HUES64 (cell line): ENCODE data around the gene HIVEP2.

Experiments
- H3K27ac ChIP-seq: 2 replicates; pipeline ENCODE4 v1.7.0; 2013; ENCODE audit warnings: low read depth, low read length, inconsistent platforms
- H3K27me3 ChIP-seq: 2 replicates; pipeline ENCODE4 v1.6.1; 2013; ENCODE audit warnings: mild to moderate bottlenecking, low read length; ENCODE audit not compliant: insufficient read depth
- H3K36me3 ChIP-seq: 2 replicates; pipeline ENCODE4 v1.6.1; 2013; ENCODE audit warnings: mild to moderate bottlenecking, low read length; ENCODE audit not compliant: insufficient read depth
- H3K4me1 ChIP-seq: 2 replicates; pipeline ENCODE4 v1.6.1; 2013; ENCODE audit warnings: mild to moderate bottlenecking, low read length, moderate library complexity; ENCODE audit not compliant: insufficient read depth
- H3K4me3 ChIP-seq: 2 replicates; pipeline ENCODE4 v1.5.1; 2013; ENCODE audit warnings: mild to moderate bottlenecking, low read length, moderate library complexity
- H3K9ac ChIP-seq: 2 replicates; pipeline ENCODE4 v1.6.1; 2013; ENCODE audit warnings: mild to moderate bottlenecking, low read depth, low read length
- H3K9me3 ChIP-seq: 2 replicates; pipeline ENCODE4 v1.6.1; 2013; ENCODE audit warnings: low read depth, low read length; ENCODE audit not compliant: insufficient read depth
- whole genome bisulfite sequencing: fragments of 150-250, 120-280 bp; methylation state at CpG from one replicate; pipeline ENCODE4 v1.1.7; 2013; ENCODE audit warnings: missing lambda C conversion rate; 5-methylcytosine and 5-hydroxymethylcytosine counted together

The HIVEP2 gene

GRCh38 chr6:142740449-142740848, 204.5 kb downstream of the HIVEP2 start:
- Histone ChIP-seq H3K27ac (no peak overlapping the region), H3K27me3 (no peaks in the 10 kb centered on the region), H3K36me3 (no peaks in the 10 kb centered on the region), H3K4me1 (peaks cover 15% of the 10 kb centered on the region), H3K9me3 (no peaks in the 10 kb centered on the region), H3K9ac (no peak overlapping the region), H3K4me3 (no peak overlapping the region)
- WGBS: 97% methylated on average over 4 of the region's 4 CpGs

DNA sequence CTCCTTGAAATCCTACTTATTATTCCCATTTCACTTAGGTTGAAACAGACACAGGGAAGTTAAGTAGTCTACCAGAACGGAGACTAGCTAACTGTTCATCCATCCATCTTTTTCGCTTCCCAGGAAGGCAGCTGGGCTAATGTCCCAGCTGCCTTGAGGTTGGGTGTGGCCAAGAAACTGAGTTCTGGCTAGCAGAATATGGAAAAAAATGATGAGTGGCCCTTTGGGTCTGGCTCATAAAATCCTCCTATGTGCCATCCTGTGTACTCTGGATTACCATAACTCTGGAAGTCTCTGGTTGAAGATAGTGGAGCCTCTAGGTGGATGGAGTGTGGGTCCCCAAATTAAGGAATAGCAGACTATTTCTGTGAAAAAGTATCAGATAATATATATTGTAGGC, 206.2 kb downstream of the HIVEP2 start:
- Histone ChIP-seq H3K9me3 (no peaks in the 10 kb centered on the region), H3K9ac (no peak overlapping the region), H3K4me3 (no peak overlapping the region), H3K27me3 (no peaks in the 10 kb centered on the region), H3K27ac (no peak overlapping the region), H3K36me3 (no peaks in the 10 kb centered on the region), H3K4me1 (peaks cover 19% of the 10 kb centered on the region)
- WGBS: 50% methylated on average over 2 of the region's 2 CpGs

GRCh38 chr6:142738035-142738396, 207.0 kb downstream of the HIVEP2 start:
- Histone ChIP-seq H3K4me1 (peaks cover 19% of the 10 kb centered on the region), H3K4me3 (no peak overlapping the region), H3K9ac (no peak overlapping the region), H3K9me3 (no peaks in the 10 kb centered on the region), H3K36me3 (no peaks in the 10 kb centered on the region), H3K27me3 (no peaks in the 10 kb centered on the region), H3K27ac (no peak overlapping the region)
- WGBS: 93% methylated on average over 4 of the region's 4 CpGs

GRCh38 chr6:142737368-142738034, 207.5 kb downstream of the HIVEP2 start:
- Histone ChIP-seq H3K27ac (no peak overlapping the region), H3K4me3 (no peak overlapping the region), H3K9ac (no peak overlapping the region), H3K36me3 (no peaks in the 10 kb centered on the region), H3K4me1 (peaks cover 19% of the 10 kb centered on the region), H3K27me3 (no peaks in the 10 kb centered on the region), H3K9me3 (no peaks in the 10 kb centered on the region)
- 87% methylated on average over 3 of the region's 3 CpGs for WGBS

DNA sequence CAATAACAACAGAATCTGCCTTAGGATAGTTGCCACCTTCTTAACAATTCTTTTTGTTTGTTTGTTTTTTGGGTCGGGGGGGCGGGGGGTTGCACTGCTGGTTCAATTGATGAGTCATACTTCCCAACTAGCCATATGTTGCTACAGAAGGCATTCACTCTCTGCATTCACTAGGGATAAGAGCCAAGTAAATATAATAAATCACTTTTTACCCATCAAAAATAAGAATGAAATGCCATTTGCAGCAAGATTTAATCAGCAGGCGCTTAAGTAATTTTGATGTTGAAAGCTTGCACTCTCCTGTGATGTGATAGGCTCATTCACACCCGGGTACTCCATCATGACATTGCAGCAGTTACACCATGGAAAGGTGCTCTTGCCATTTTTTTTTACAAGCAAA, 209.8 kb downstream of the HIVEP2 start:
- H3K27ac ChIP-seq: no peak overlapping the region
- no peak overlapping the region for H3K4me3 ChIP-seq
- peaks cover 19% of the 10 kb centered on the region for H3K4me1 ChIP-seq
- H3K36me3 ChIP-seq: no peaks in the 10 kb centered on the region
- no peaks in the 10 kb centered on the region for H3K27me3 ChIP-seq
- WGBS: 85% methylated on average over 2 of the region's 4 CpGs
- no peaks in the 10 kb centered on the region for H3K9me3 ChIP-seq
- H3K9ac ChIP-seq: no peak overlapping the region

DNA sequence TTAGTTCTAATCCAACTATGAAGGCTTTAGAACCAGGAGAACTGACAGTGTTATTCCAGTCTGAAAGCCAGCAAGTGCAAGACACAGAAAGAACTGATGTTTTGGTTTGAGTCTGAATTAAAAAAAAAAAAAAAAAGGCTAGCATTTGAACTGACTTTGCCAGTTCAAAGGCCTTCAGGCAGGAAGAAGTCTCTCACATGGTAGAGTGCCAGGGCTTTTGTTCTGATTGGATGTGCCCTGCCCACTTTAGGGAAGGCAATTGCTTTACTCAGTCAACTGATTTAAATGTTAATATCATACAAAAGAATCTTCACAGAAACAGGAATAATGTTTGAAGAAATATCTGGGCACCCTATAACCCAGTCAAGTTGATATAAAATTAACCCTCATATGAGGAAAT, 212.2 kb downstream of the HIVEP2 start:
- H3K9me3 ChIP-seq: no peaks in the 10 kb centered on the region
- H3K27me3 ChIP-seq: no peaks in the 10 kb centered on the region
- no peaks in the 10 kb centered on the region for H3K36me3 ChIP-seq
- no peak overlapping the region for H3K27ac ChIP-seq
- peaks cover 15% of the 10 kb centered on the region for H3K4me1 ChIP-seq
- H3K4me3 ChIP-seq: no peak overlapping the region
- H3K9ac ChIP-seq: no peak overlapping the region

- WGBS: 96% methylated on average over 4 of the region's 5 CpGs
- Histone ChIP-seq H3K9me3 (no peaks in the 10 kb centered on the region), H3K27me3 (no peaks in the 10 kb centered on the region), H3K4me1 (peaks cover 7% of the 10 kb centered on the region; the same call in 1 of the 2 replicates), H3K27ac (no peak overlapping the region), H3K9ac (no peak overlapping the region), H3K4me3 (no peak overlapping the region), H3K36me3 (no peaks in the 10 kb centered on the region)
These were observed 213.4 kb downstream of the HIVEP2 start for GRCh38 chr6:142731611-142732010.

GRCh38 chr6:142729618-142730017, 215.4 kb downstream of the HIVEP2 start:
- no peak overlapping the region for H3K4me3 ChIP-seq
- no peaks in the 10 kb centered on the region for H3K27me3 ChIP-seq
- H3K27ac ChIP-seq: no peak overlapping the region
- no peaks in the 10 kb centered on the region for H3K9me3 ChIP-seq
- H3K4me1 ChIP-seq: no peaks in the 10 kb centered on the region
- no peaks in the 10 kb centered on the region for H3K36me3 ChIP-seq
- H3K9ac ChIP-seq: no peak overlapping the region
- WGBS: 68% methylated on average over 4 of the region's 4 CpGs

GRCh38 chr6:142728910-142729481, 216.0 kb downstream of the HIVEP2 start:
- no peak overlapping the region for H3K4me3 ChIP-seq
- 76% methylated on average over 6 of the region's 6 CpGs for WGBS
- no peak overlapping the region for H3K27ac ChIP-seq

DNA sequence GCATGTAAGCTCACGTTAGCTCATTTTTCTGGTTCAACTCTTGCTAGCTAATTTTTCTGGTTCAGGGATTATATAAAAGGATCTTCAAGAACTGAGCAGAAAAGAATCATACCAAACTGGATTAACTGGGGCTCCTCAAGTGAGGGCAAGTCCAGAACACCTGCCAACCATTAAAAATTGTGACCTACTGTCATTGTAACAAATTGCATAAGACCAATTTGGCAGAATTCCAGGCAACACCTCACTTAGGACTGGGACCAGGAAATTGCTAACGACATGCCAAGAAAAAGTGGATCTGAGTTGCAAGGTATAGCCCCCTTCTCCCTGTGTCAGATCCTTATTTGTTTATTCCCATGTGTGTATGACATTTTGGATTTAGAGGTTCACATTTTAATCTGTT, 216.6 kb downstream of the HIVEP2 start:
- 85% methylated on average over 2 of the region's 2 CpGs for WGBS
- Histone ChIP-seq H3K4me1 (no peaks in the 10 kb centered on the region), H3K27me3 (no peaks in the 10 kb centered on the region), H3K9me3 (no peaks in the 10 kb centered on the region), H3K4me3 (no peak overlapping the region), H3K36me3 (no peaks in the 10 kb centered on the region), H3K27ac (no peak overlapping the region), H3K9ac (no peak overlapping the region)

More at GRCh38 chr6:142728910-142729481, 216.0 kb downstream of the HIVEP2 start:
- Histone ChIP-seq H3K4me1 (no peaks in the 10 kb centered on the region), H3K9me3 (no peaks in the 10 kb centered on the region), H3K27me3 (no peaks in the 10 kb centered on the region), H3K9ac (no peak overlapping the region), H3K36me3 (no peaks in the 10 kb centered on the region)

- Histone ChIP-seq H3K27me3 (no peaks in the 10 kb centered on the region), H3K9me3 (no peaks in the 10 kb centered on the region), H3K36me3 (no peaks in the 10 kb centered on the region), H3K9ac (no peak overlapping the region), H3K4me1 (no peaks in the 10 kb centered on the region), H3K4me3 (no peak overlapping the region), H3K27ac (no peak overlapping the region)
- WGBS: 91% methylated on average over 6 of the region's 6 CpGs
These were observed 218.4 kb downstream of the HIVEP2 start for GRCh38 chr6:142726616-142727015.
